B cell (primary cell): ENCODE measurements around the gene ANAPC7. TPM values are rescaled to one million over a fixed set of nuclear protein-coding genes. Genes with fewer than 3 reads are reported as not detected.
"Not testable (repeated sequence)": the region's sequence is repeated elsewhere in the genome, so short reads cannot be mapped to it uniquely, and the experiment has no call there.

Experiments
- ATAC-seq: fragments of 200-7000 bp; cut with Tn5 transposase; one replicate; pipeline ENCODE4 v1.10.0; 2021; ENCODE audit warnings: low read depth, mild to moderate bottlenecking, moderate number of reproducible peaks, moderate library complexity
- CTCF ChIA-PET: fragments of 350-600 bp; sonication (Branson Sonifier 250); formaldehyde crosslinking; loops from one replicate; lab custom pipeline; 2021; ENCODE audit warnings: antibody characterized with exemption, inconsistent platforms; lab: Charles Lee
- POLR2A ChIA-PET: fragments of 350-600 bp; sonication (Branson Sonifier 250); formaldehyde crosslinking; loops from one replicate; lab custom pipeline; 2021; ENCODE audit warnings: antibody characterized with exemption; lab: Charles Lee
- DNase-seq: peaks from one replicate; pipeline ENCODE4 v3.0.0; 2013
- H2AFZ ChIP-seq: 2 replicates; pipeline ENCODE4 v1.6.1; 2012; ENCODE audit warnings: mild to moderate bottlenecking, low read depth, low read length; ENCODE audit not compliant: insufficient read depth, poor library complexity, severe bottlenecking
- H3K27ac ChIP-seq, 2 donors: 1 replicate in 1 of 2; 2 replicates in 1 of 2; pipeline ENCODE4 v1.5.1; 2012 to 2013; ENCODE audit warnings: low read length in 2 of 2, mild to moderate bottlenecking in 2 of 2, moderate library complexity in 1 of 2
- H3K27me3 ChIP-seq, 4 experiments: fragments of 200-600 bp in 1 of 4; sonication (generic) in 1 of 4; replicated peaks in 1 of 4; 1 replicate in 2 of 4; 2 replicates in 2 of 4; pipeline versions ENCODE4 v1.6.1 to v1.7.0; 2013 to 2016; ENCODE audit warnings: low read length in 3 of 4, mild to moderate bottlenecking in 2 of 4, mixed read lengths in 1 of 4, moderate library complexity in 1 of 4; ENCODE audit not compliant: insufficient read depth in 4 of 4, control insufficient read depth in 3 of 4; ENCODE audit errors: control extremely low read depth in 1 of 4
- H3K36me3 ChIP-seq, 2 experiments: replicated peaks in 1 of 2; 1 replicate in 1 of 2; 2 replicates in 1 of 2; pipeline versions ENCODE4 v1.6.1 to v1.7.1; 2013; ENCODE audit warnings: low read length in 1 of 2; ENCODE audit not compliant: insufficient read depth in 2 of 2, control insufficient read depth in 1 of 2; ENCODE audit errors: control extremely low read depth in 1 of 2, extremely low read depth in 1 of 2
- H3K4me1 ChIP-seq, 2 donors: fragments of 200-600 bp in 1 of 2; sonication (generic) in 1 of 2; 1 replicate in 1 of 2; 2 replicates in 1 of 2; pipeline versions ENCODE4 v1.5.1 to v1.6.1; 2013 to 2017; ENCODE audit warnings: low read length in 2 of 2; ENCODE audit not compliant: control insufficient read depth in 2 of 2, insufficient read depth in 2 of 2
- H3K4me2 ChIP-seq: replicated peaks from 2 replicates; pipeline ENCODE3; 2012; ENCODE audit warnings: mild to moderate bottlenecking, low read depth, low read length; ENCODE audit not compliant: poor library complexity, severe bottlenecking
- H3K4me3 ChIP-seq, 5 experiments: fragments of 200-600 bp in 1 of 5; sonication (generic) in 1 of 5; 1 replicate in 3 of 5; 2 replicates in 2 of 5; pipeline versions ENCODE4 v1.5.1 to v1.7.0; 2011 to 2016; ENCODE audit warnings: low read length in 4 of 5, mild to moderate bottlenecking in 4 of 5, low read depth in 2 of 5, control low read depth in 1 of 5, moderate library complexity in 1 of 5; ENCODE audit not compliant: insufficient read depth in 1 of 5; ENCODE audit errors: control extremely low read depth in 1 of 5, extremely low read depth in 1 of 5
- H3K79me2 ChIP-seq: fragments of 200-600 bp; sonication (generic); one replicate; pipeline ENCODE4 v1.6.0; 2016; ENCODE audit warnings: low read length; ENCODE audit not compliant: control insufficient read depth, insufficient read depth
- H3K9ac ChIP-seq: fragments of 200-600 bp; sonication (generic); 2 replicates; pipeline ENCODE4 v1.6.1; 2017; ENCODE audit warnings: mild to moderate bottlenecking, low read length, moderate library complexity
- H3K9me3 ChIP-seq, 3 donors: one replicate each; pipeline versions ENCODE4 v1.6.1 to v1.7.1; 2013; ENCODE audit warnings: low read length in 2 of 3; ENCODE audit not compliant: control insufficient read depth in 2 of 3, insufficient read depth in 1 of 3; ENCODE audit errors: control extremely low read depth in 1 of 3
- H4K20me1 ChIP-seq: 2 replicates; pipeline ENCODE4 v1.6.0; 2012; ENCODE audit warnings: mild to moderate bottlenecking, low read length; ENCODE audit not compliant: insufficient read depth, control insufficient read depth, poor library complexity, severe bottlenecking
- H3K27ac Mint-ChIP-seq: one replicate; pipeline ENCODE4 v1.8.0; 2021; ENCODE audit warnings: mixed read lengths
- H3K27me3 Mint-ChIP-seq: one replicate; pipeline ENCODE4 v1.8.0; 2021; ENCODE audit warnings: mixed read lengths
- H3K4me1 Mint-ChIP-seq: one replicate; pipeline ENCODE4 v1.8.0; 2021; ENCODE audit warnings: mixed read lengths
- H3K4me3 Mint-ChIP-seq: one replicate; pipeline ENCODE4 v1.8.0; 2021; ENCODE audit warnings: mixed read lengths
- H3K9me3 Mint-ChIP-seq: one replicate; pipeline ENCODE4 v1.8.0; 2022; ENCODE audit warnings: mixed read lengths; ENCODE audit not compliant: insufficient read depth
- WGBS: methylation state at CpG from one replicate; pipeline ENCODE4 v1.1.5; 2013; ENCODE audit warnings: missing lambda C conversion rate; ENCODE audit not compliant: insufficient coverage; 5-methylcytosine and 5-hydroxymethylcytosine counted together
- intact Hi-C: fragments of 100-400 bp; cut with micrococcal nuclease; formaldehyde crosslinking; loops from one replicate; pipeline ENCODE4 v1.10.0; 2022
- polyA plus RNA-seq: library from polyadenylated mRNA; depleted of rRNA; stranded (reverse); fragments of >200 nt; gene quantifications from 2 replicates; pipeline ENCODE4 v1.2.3, GENCODE V29; 2012
- total RNA-seq, 2 donors: library from RNA; stranded (reverse); fragments of 120-200 nt in 1 of 2; gene quantifications; 1 replicate in 1 of 2; 2 replicates in 1 of 2; pipeline versions ENCODE4 v1.2.3 to v1.2.4, GENCODE V29; 2013 to 2022

Gene ANAPC7
- total and polyA plus RNA-seq, 2 donors (not counting 1 experiment from before 2014, with no cell fraction given), result 56.9 to 68.4 TPM

DNA sequence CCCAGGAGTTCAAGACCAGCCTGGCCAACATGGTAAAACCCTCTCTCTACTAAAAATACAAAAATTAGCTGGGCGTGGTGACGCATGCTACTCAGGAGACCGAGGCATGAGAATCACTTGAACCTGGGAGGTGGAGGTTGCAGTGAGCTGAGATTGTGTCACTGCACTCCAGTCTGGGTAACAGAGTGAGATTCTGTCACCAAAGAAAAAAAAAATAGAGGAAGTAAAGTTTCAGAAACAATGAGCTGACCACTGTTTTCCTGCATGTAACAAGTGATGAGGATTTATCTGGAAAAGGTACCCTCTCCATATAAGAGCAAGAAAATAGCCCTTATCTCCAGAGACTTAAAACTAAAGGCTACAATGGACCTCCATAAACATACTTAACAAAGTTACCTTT is 13.6 kb upstream of the ANAPC7 start:
- CTCF ChIA-PET, result interaction anchor here (2.2 kb wide), 1 partner anchor 14 kb away, joined by 13 read pairs; no protein-coding TSS in a partner anchor
- H2AFZ ChIP-seq, H3K9ac ChIP-seq, H3K79me2 ChIP-seq, H4K20me1 ChIP-seq, H3K4me3 ChIP-seq, H3K9me3 Mint-ChIP-seq, POLR2A ChIA-PET, DNase-seq, H3K9me3 ChIP-seq, H3K4me1 Mint-ChIP-seq, H3K4me1 ChIP-seq, H3K27me3 Mint-ChIP-seq, H3K36me3 ChIP-seq, H3K27me3 ChIP-seq, intact Hi-C loops, H3K27ac ChIP-seq: not testable (repeated sequence)
- peak overlapping the region; percentile 16 for H3K4me2 ChIP-seq
- 0% methylated on average over 1 of the region's 3 CpGs for WGBS
- Mint-ChIP-seq H3K4me3 (peak overlapping the region; percentile 24), H3K27ac (peak overlapping the region; percentile 26)
- peak; percentile 36 for ATAC-seq

DNA sequence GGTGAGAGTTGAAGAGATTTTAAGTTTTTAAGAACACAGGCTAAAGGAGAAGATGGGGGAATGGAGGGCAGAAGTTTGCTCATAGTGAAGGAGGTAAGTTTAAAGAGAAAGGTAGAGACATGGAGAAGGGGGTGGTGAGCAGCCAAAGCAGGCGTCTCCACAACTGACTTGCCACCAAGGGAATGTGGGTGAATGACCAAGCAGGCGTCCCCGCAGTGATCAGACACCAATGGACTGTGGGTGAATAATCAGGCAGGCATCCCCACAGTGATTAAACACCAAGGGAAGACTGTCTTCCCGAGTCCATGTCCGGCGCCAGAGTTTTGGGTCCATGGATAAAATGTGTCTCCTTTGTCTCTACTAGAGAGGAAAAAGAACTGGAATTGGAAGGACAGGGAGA is 6.6 kb upstream of the ANAPC7 start:
- ATAC-seq, POLR2A ChIA-PET, H3K27me3 ChIP-seq, H3K4me3 ChIP-seq, H2AFZ ChIP-seq, DNase-seq, H3K4me1 Mint-ChIP-seq, H3K79me2 ChIP-seq, H3K4me2 ChIP-seq, H4K20me1 ChIP-seq, H3K36me3 ChIP-seq, H3K9me3 Mint-ChIP-seq, H3K27ac Mint-ChIP-seq, H3K9ac ChIP-seq, H3K27ac ChIP-seq, H3K4me3 Mint-ChIP-seq, H3K9me3 ChIP-seq, H3K4me1 ChIP-seq, intact Hi-C loops, CTCF ChIA-PET: not testable (repeated sequence)
- peaks cover 17% of the 10 kb centered on the region for H3K27me3 Mint-ChIP-seq
- 95% methylated on average over 4 of the region's 6 CpGs for WGBS

DNA sequence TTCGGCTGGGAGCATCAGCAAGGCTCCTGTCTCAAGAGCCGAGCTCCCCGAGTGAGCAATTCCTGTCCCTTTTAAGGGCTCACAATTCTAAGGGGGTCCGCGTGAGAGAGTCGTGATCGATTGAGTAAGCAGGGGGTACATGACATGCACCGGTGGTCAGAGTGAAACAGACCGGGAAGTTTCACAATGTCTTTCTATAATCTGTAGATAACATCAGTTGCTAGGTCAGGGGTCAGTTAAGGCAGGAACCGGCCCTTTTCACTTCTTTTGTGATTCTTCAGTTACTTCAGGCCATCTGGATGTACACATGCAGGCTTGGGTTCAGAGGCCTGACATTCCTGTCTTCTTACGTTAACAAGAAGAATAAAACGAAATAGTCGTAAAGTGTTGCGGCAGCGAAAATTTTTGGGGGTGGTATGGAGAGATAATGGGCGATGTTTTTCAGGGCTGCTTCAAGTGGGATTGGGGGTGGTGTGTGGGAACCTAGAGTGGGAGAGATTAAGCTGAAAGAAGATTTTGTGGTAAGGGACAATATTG is 1.7 kb upstream of the ANAPC7 start:
- not testable (repeated sequence) for DNase-seq

More for the DNA sequence above, 1.7 kb upstream of the ANAPC7 start:
- Histone ChIP-seq H3K4me1 (peaks cover 13 to 18% of the 10 kb centered on the region in 2 donors), H3K79me2 (peaks cover 30% of the 10 kb centered on the region)
- not testable (repeated sequence) for H3K9ac ChIP-seq, H3K4me2 ChIP-seq, H3K4me3 Mint-ChIP-seq, H2AFZ ChIP-seq, H4K20me1 ChIP-seq, H3K9me3 Mint-ChIP-seq, H3K27ac Mint-ChIP-seq, H3K27ac ChIP-seq, ATAC-seq, H3K9me3 ChIP-seq, H3K27me3 ChIP-seq, H3K4me3 ChIP-seq, H3K36me3 ChIP-seq
- 95% methylated on average over 10 of the region's 16 CpGs for WGBS
- intact Hi-C loops, result loop anchor here (10.0 kb wide), 1 partner anchor 690 kb away; the partner anchor contains the start of gene FAM222A
- Mint-ChIP-seq H3K4me1 (peaks cover 31% of the 10 kb centered on the region), H3K27me3 (peaks cover 13% of the 10 kb centered on the region)
- ChIA-PET POLR2A (interaction anchor here (0.7 kb wide), 1 partner anchor 10 kb away, joined by 3 read pairs; no protein-coding TSS in a partner anchor), CTCF (interaction anchor here (0.9 to 2.9 kb wide), 2 partner anchors 26 to 32 kb away, joined by 3 to 12 read pairs; no protein-coding TSS in a partner anchor)
